AG04450 (cell line): ENCODE results near the gene TFR2. TPM values are rescaled to one million over a fixed set of nuclear protein-coding genes. Genes with fewer than 3 reads are reported as not detected.

ENCODE experiments used
- CTCF ChIA-PET: fragments of 300-600, 350-600 bp; formaldehyde crosslinking; extraction: SDS; loops from one replicate; lab custom pipeline; 2022; ENCODE audit warnings: antibody characterized with exemption, inconsistent platforms; lab: Charles Lee
- POLR2A ChIA-PET: fragments of 350-600 bp; formaldehyde crosslinking; extraction: SDS; loops from one replicate; lab custom pipeline; 2021; ENCODE audit warnings: antibody characterized with exemption, inconsistent platforms; lab: Yijun Ruan, JAX
- DNase-seq: peaks from one replicate; pipeline ENCODE4 v3.0.0-alpha.2; 2011; ENCODE audit warnings: low read depth, low spot score
- H3K27ac ChIP-seq: one replicate; pipeline ENCODE4 v1.5.1; 2012; ENCODE audit warnings: low read depth, low read length, control low read depth
- H3K27me3 ChIP-seq: one replicate; pipeline ENCODE4 v1.6.0; 2012; ENCODE audit warnings: low read length; ENCODE audit not compliant: control insufficient read depth, insufficient read depth
- H3K4me3 ChIP-seq: 2 replicates; pipeline ENCODE4 v1.5.1; 2011; ENCODE audit warnings: mild to moderate bottlenecking, low read depth, low read length, control low read depth
- H3K9me3 ChIP-seq: 2 replicates; pipeline ENCODE4 v1.5.1; 2012; ENCODE audit warnings: low read length; ENCODE audit not compliant: control insufficient read depth, insufficient read depth
- CTCF ChIP-seq: IDR thresholded peaks from 2 replicates; pipeline ENCODE4 v1.5.1; 2011; ENCODE audit warnings: low read depth, low read length, control low read depth, inconsistent platforms
- polyA plus RNA-seq: library from polyadenylated mRNA; depleted of rRNA; stranded (reverse); fragments of >200 nt; gene quantifications from 2 replicates; pipeline ENCODE4 v1.2.3, GENCODE V29; 2011

Gene TFR2
- polyA plus RNA-seq, 1 experiment: 0.05 TPM

GRCh38 chr7:100684534-100685042 is 43.2 kb upstream of the TFR2 start:
- Histone ChIP-seq H3K4me3 (no peak overlapping the region), H3K9me3 (no peaks in the 10 kb centered on the region; the same call in 1 of the 2 replicates), H3K27ac (no peak overlapping the region), H3K27me3 (no peaks in the 10 kb centered on the region)
- ChIA-PET POLR2A (interaction anchor here (0.6 kb wide), 1 partner anchor 315 kb away, joined by 3 read pairs; no protein-coding TSS in a partner anchor), CTCF (interaction anchor here (1.0 kb wide), 1 partner anchor 142 kb away, joined by 3 read pairs; the partner anchor contains the start of gene EPHB4)
- TF ChIP-seq CTCF: no peak
- DNase-seq: no peak

- no peak overlapping the region for H3K27ac ChIP-seq
- TF ChIP-seq CTCF: no peak
- DNase-seq: no peak
- no peaks in the 10 kb centered on the region for H3K27me3 ChIP-seq
- no peak overlapping the region for H3K4me3 ChIP-seq
- H3K9me3 ChIP-seq: no peaks in the 10 kb centered on the region; the same call in 1 of the 2 replicates
- ChIA-PET CTCF (interaction anchor here (4.0 kb wide), 1 partner anchor 8 kb away, joined by 32 read pairs; no protein-coding TSS in a partner anchor), POLR2A (interaction anchor here (0.6 to 1.4 kb wide), 2 partner anchors 98 to 315 kb away, joined by 3 read pairs; partner anchors contain the start of genes FBXO24 and LRCH4)
Measured at GRCh38 chr7:100683659-100684533, 42.5 kb upstream of the TFR2 start.

GRCh38 chr7:100682991-100683658 is 41.8 kb upstream of the TFR2 start:
- ChIA-PET CTCF (interaction anchor here (4.0 kb wide), 1 partner anchor 9 kb away, joined by 32 read pairs; no protein-coding TSS in a partner anchor), POLR2A (interaction anchor here (1.4 kb wide), 1 partner anchor 97 kb away, joined by 3 read pairs; the partner anchor contains the start of genes FBXO24 and LRCH4)
- H3K9me3 ChIP-seq: no peaks in the 10 kb centered on the region; the same call in 1 of the 2 replicates
- H3K27me3 ChIP-seq: no peaks in the 10 kb centered on the region
- no peak overlapping the region for H3K4me3 ChIP-seq
- no peak for TF ChIP-seq CTCF
- H3K27ac ChIP-seq: no peak overlapping the region
- no peak for DNase-seq

- ChIA-PET POLR2A (interaction anchor here (1.3 to 1.4 kb wide), 2 partner anchors 96 kb away, joined by 3 to 8 read pairs; partner anchors contain the start of genes FBXO24 and LRCH4), CTCF (interaction anchor here (4.0 kb wide), 1 partner anchor 10 kb away, joined by 32 read pairs; no protein-coding TSS in a partner anchor)
- no peak for DNase-seq
- no peak for TF ChIP-seq CTCF
- Histone ChIP-seq H3K9me3 (no peaks in the 10 kb centered on the region; the same call in 1 of the 2 replicates), H3K27ac (no peak overlapping the region), H3K27me3 (no peaks in the 10 kb centered on the region), H3K4me3 (no peak overlapping the region)
Measured at GRCh38 chr7:100682228-100682741, 40.9 kb upstream of the TFR2 start.
